SU-DHL-6 (cell line): ENCODE results near the gene ITGA1.

Experiments
- H2AFZ ChIP-seq: fragments of 200-600 bp; sonication (generic); 2 replicates; pipeline ENCODE4 v1.6.1; 2014; ENCODE audit warnings: low read depth, mild to moderate bottlenecking, moderate library complexity, mixed read lengths, antibody characterized with exemption, low read length; ENCODE audit not compliant: severe bottlenecking
- H3F3A ChIP-seq: fragments of 200-600 bp; shearing (Covaris generic); 2 replicates; pipeline ENCODE4 v1.6.0; 2016; ENCODE audit warnings: antibody characterized with exemption, mild to moderate bottlenecking; ENCODE audit not compliant: insufficient read depth
- H3K27ac ChIP-seq: fragments of 200-600 bp; sonication (generic); 2 replicates; pipeline ENCODE4 v1.5.1; 2016; ENCODE audit warnings: low read depth, mild to moderate bottlenecking, low read length, moderate library complexity, mixed read lengths
- H3K27me3 ChIP-seq: fragments of 200-600 bp; sonication (generic), shearing (Covaris generic); 2 replicates; pipeline ENCODE4 v1.6.0; 2014; ENCODE audit warnings: mild to moderate bottlenecking, low read length
- H3K36me3 ChIP-seq: fragments of 200-600 bp; sonication (generic); 2 replicates; pipeline ENCODE4 v1.6.1; 2014; ENCODE audit warnings: mild to moderate bottlenecking, low read length, mixed read lengths
- H3K4me2 ChIP-seq: fragments of 300-600, 200-600 bp; shearing (Covaris generic), sonication (generic); 2 replicates; pipeline ENCODE4 v1.6.0; 2014; ENCODE audit warnings: low read length, low read depth, mild to moderate bottlenecking; ENCODE audit not compliant: poor library complexity, severe bottlenecking
- H3K4me3 ChIP-seq: fragments of 200-600 bp; sonication (generic); 2 replicates; pipeline ENCODE4 v1.5.1; 2014; ENCODE audit warnings: antibody characterized with exemption, low read length, mild to moderate bottlenecking, mixed read lengths; ENCODE audit not compliant: insufficient read depth, poor library complexity, severe bottlenecking
- H3K79me2 ChIP-seq: fragments of 200-600 bp; sonication (generic); 2 replicates; pipeline ENCODE4 v1.6.1; 2014; ENCODE audit warnings: mild to moderate bottlenecking, low read length, moderate library complexity; ENCODE audit not compliant: insufficient read depth
- H3K9ac ChIP-seq: fragments of 200-600 bp; sonication (generic); 2 replicates; pipeline ENCODE4 v1.7.0; 2014; ENCODE audit warnings: mild to moderate bottlenecking, low read length
- H3K9me2 ChIP-seq: fragments of 200-600 bp; sonication (generic); replicated peaks from 2 replicates; pipeline ENCODE4 v1.6.1; 2014; ENCODE audit warnings: low read length; ENCODE audit not compliant: insufficient read depth
- H3K9me3 ChIP-seq: fragments of 200-600 bp; sonication (generic); 2 replicates; pipeline ENCODE4 v1.6.1; 2014; ENCODE audit warnings: low read length, mixed read lengths; ENCODE audit not compliant: insufficient read depth
- H4K20me1 ChIP-seq: fragments of 200-600 bp; sonication (generic); 2 replicates; pipeline ENCODE4 v1.6.1; 2014; ENCODE audit warnings: low read depth, mild to moderate bottlenecking, antibody characterized with exemption, low read length, moderate library complexity, mixed read lengths
- EZH2phosphoT487 ChIP-seq: fragments of 200-600 bp; sonication (generic), shearing (Covaris generic); conservative IDR thresholded peaks from 2 replicates; pipeline ENCODE4 v1.6.1; 2018; ENCODE audit warnings: mild to moderate bottlenecking, antibody characterized with exemption, low read length, moderate library complexity, mixed read lengths
- TF ChIP-seq, protein P1 (sequence below): fragments of 200-600 bp; sonication (generic); IDR thresholded peaks from one replicate; pipeline ENCODE4 v1.5.1; 2017; ENCODE audit warnings: antibody characterized with exemption, mild to moderate bottlenecking, low read length, moderate library complexity; ENCODE audit not compliant: insufficient read depth, poor library complexity, severe bottlenecking

The ITGA1 gene

DNA sequence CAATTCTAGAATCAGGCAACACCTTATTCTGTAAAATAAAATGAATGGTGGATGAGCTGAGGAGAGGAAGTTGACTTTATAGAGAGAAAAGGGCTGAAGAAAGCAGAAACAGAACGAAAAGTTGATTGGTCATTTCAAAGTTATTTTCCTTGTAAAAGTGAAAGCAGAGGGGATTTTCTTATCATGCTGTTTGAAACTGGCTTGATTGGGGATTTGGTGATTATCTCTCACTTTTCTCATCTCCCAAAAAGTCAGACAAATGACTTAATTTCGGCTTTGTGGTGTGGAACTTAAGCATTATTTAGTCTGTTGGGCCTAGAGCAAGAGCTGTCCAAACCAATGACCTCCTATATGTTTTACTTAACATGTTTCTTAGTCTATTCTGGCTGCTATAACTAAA, 141.0 kb downstream of the ITGA1 start:
- Histone ChIP-seq H3K79me2 (no peaks in the 10 kb centered on the region), H3K9me2 (no peaks in the 10 kb centered on the region), H3K4me2 (no peak overlapping the region), H4K20me1 (no peaks in the 10 kb centered on the region), H3K27me3 (no peaks in the 10 kb centered on the region), H3F3A (no peaks in the 10 kb centered on the region), H2AFZ (no peak overlapping the region), H3K4me3 (no peak overlapping the region), H3K27ac (no peak overlapping the region), H3K9ac (no peak overlapping the region), H3K9me3 (no peaks in the 10 kb centered on the region), H3K36me3 (no peaks in the 10 kb centered on the region)
- TF ChIP-seq EZH2phosphoT487, result no peak
- TF ChIP-seq, protein P1, sequence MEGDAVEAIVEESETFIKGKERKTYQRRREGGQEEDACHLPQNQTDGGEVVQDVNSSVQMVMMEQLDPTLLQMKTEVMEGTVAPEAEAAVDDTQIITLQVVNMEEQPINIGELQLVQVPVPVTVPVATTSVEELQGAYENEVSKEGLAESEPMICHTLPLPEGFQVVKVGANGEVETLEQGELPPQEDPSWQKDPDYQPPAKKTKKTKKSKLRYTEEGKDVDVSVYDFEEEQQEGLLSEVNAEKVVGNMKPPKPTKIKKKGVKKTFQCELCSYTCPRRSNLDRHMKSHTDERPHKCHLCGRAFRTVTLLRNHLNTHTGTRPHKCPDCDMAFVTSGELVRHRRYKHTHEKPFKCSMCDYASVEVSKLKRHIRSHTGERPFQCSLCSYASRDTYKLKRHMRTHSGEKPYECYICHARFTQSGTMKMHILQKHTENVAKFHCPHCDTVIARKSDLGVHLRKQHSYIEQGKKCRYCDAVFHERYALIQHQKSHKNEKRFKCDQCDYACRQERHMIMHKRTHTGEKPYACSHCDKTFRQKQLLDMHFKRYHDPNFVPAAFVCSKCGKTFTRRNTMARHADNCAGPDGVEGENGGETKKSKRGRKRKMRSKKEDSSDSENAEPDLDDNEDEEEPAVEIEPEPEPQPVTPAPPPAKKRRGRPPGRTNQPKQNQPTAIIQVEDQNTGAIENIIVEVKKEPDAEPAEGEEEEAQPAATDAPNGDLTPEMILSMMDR, result no peak

GRCh38 chr5:52938226-52938625, 150.5 kb downstream of the ITGA1 start:
- Histone ChIP-seq H3K79me2 (no peaks in the 10 kb centered on the region), H3F3A (no peaks in the 10 kb centered on the region), H3K27ac (no peak overlapping the region), H4K20me1 (no peaks in the 10 kb centered on the region), H3K9me2 (no peaks in the 10 kb centered on the region), H3K9me3 (no peaks in the 10 kb centered on the region), H3K9ac (no peak overlapping the region), H3K4me3 (no peak overlapping the region), H3K36me3 (no peaks in the 10 kb centered on the region), H3K27me3 (peaks cover 4% of the 10 kb centered on the region; the same call in 1 of the 2 replicates), H2AFZ (no peak overlapping the region), H3K4me2 (no peak overlapping the region)
- TF ChIP-seq EZH2phosphoT487, result no peak
- TF ChIP-seq, protein P1, result no peak

GRCh38 chr5:52943285-52943684, 155.6 kb downstream of the ITGA1 start:
- Histone ChIP-seq H3K4me3 (no peak overlapping the region), H3K9ac (no peak overlapping the region), H3K79me2 (no peaks in the 10 kb centered on the region), H3K27me3 (no peaks in the 10 kb centered on the region), H2AFZ (no peak overlapping the region), H3K27ac (no peak overlapping the region), H3K36me3 (no peaks in the 10 kb centered on the region), H3F3A (no peaks in the 10 kb centered on the region), H3K4me2 (no peak overlapping the region), H3K9me2 (no peaks in the 10 kb centered on the region), H3K9me3 (no peaks in the 10 kb centered on the region), H4K20me1 (no peaks in the 10 kb centered on the region)
- no peak for TF ChIP-seq EZH2phosphoT487
- TF ChIP-seq, protein P1, result no peak
